Activated CD8-positive, alpha-beta T cell treated with anti-CD3 and anti-CD28 coated beads, Interleukin-2, amount 10 ng/mL, durations not matched to agents 7 days and 5 days (primary cell): ENCODE results near the gene CRHR2. TPM values are rescaled to one million over a fixed set of nuclear protein-coding genes. Genes with fewer than 3 reads are reported as not detected.
"Not testable (repeated sequence)": the region's sequence is repeated elsewhere in the genome, so short reads cannot be mapped to it uniquely, and the experiment has no call there.

ENCODE experiments used
- ATAC-seq: fragments of 150-1000 bp; cut with Tn5 transposase; one replicate; pipeline ENCODE4 v1.10.0; 2021; ENCODE audit warnings: moderate library complexity
- CTCF ChIA-PET: fragments of 350-600 bp; sonication (Branson Sonifier 250); formaldehyde crosslinking; loops from one replicate; lab custom pipeline; 2021; ENCODE audit warnings: antibody characterized with exemption; lab: Charles Lee
- POLR2A ChIA-PET: fragments of 350-600 bp; sonication (Branson Sonifier 250); formaldehyde crosslinking; loops from one replicate; lab custom pipeline; 2021; ENCODE audit warnings: antibody characterized with exemption; lab: Charles Lee
- DNase-seq: peaks from one replicate; pipeline ENCODE4 v3.0.0-alpha.2; 2020
- H3K27ac Mint-ChIP-seq: one replicate; pipeline ENCODE4 v1.8.0; 2021; ENCODE audit warnings: mild to moderate bottlenecking, mixed read lengths
- H3K27me3 Mint-ChIP-seq: one replicate; pipeline ENCODE4 v1.8.0; 2021; ENCODE audit warnings: low read depth, mixed read lengths
- H3K36me3 Mint-ChIP-seq: one replicate; pipeline ENCODE4 v1.8.0; 2021; ENCODE audit warnings: low read depth, mixed read lengths
- H3K4me1 Mint-ChIP-seq: one replicate; pipeline ENCODE4 v1.8.0; 2021; ENCODE audit warnings: low read depth, mixed read lengths
- H3K4me3 Mint-ChIP-seq: one replicate; pipeline ENCODE4 v1.8.0; 2021; ENCODE audit warnings: mild to moderate bottlenecking, mixed read lengths
- H3K9me3 Mint-ChIP-seq: one replicate; pipeline ENCODE4 v1.8.0; 2022; ENCODE audit warnings: mixed read lengths; ENCODE audit not compliant: insufficient read depth
- total RNA-seq, 2 experiments: library from RNA; stranded (reverse); gene quantifications; one replicate each; pipeline ENCODE4 v1.2.3, GENCODE V29; 2021

Gene CRHR2
- total RNA-seq, 2 experiments from 2014 or later = not detected

DNA sequence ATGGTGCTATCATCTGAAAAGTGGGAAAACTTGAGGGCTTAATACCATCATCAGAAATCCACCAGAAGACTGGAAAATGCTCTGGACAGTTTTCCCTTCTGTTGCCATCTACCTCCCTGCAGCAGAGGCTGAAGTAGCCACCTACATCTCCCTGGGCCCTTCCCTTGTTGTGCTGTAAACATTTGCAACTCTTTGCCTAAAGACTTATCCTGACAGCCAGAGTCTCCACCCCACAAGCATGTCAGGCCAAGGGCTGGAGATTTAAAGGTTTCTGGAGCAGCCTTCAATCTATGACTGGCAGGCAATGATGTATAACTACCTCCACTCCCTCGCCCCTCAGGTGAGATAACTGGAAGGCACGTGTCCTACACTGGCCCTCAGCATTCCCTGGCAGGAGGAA, 39.9 kb upstream of the CRHR2 start:
- Mint-ChIP-seq H3K9me3 (peaks cover 14% of the 10 kb centered on the region), H3K36me3 (peaks cover 35% of the 10 kb centered on the region), H3K4me1 (peaks cover 29% of the 10 kb centered on the region), H3K4me3 (no peak overlapping the region), H3K27ac (no peak overlapping the region), H3K27me3 (no peaks in the 10 kb centered on the region)
- DNase-seq = no peak
- POLR2A ChIA-PET = no interaction called here
- CTCF ChIA-PET = interaction anchor here (1.3 kb wide), 1 partner anchor 18 kb away, joined by 6 read pairs; no protein-coding TSS in a partner anchor
- no peak for ATAC-seq

DNA sequence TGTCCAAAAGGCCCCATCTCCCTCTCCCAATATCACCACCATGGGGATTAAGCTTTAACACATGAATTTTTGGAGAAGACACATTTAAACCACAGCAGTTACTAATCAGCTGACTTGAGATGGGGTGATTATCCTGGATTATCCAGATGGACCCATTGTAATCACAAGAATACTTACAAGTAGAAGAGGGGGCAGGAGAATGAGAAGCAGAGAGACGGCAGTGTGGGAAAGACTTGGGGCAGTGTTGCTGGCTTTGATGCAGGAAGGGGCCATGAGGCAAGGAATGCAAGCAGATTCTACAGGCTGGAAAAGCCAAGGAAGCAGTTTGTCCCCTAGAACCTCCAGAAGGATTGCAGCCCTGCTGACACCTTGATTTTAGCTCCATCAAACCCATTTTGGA, 39.0 kb upstream of the CRHR2 start:
- ChIA-PET CTCF (interaction anchor here (0.7 kb wide), 1 partner anchor 20 kb away, joined by 3 read pairs; no protein-coding TSS in a partner anchor), POLR2A (no interaction called here)
- Mint-ChIP-seq H3K27ac (no peak overlapping the region), H3K9me3 (peaks cover 14% of the 10 kb centered on the region), H3K4me1 (peaks cover 19% of the 10 kb centered on the region), H3K36me3 (peaks cover 36% of the 10 kb centered on the region), H3K27me3 (no peaks in the 10 kb centered on the region), H3K4me3 (no peak overlapping the region)
- ATAC-seq = no peak
- no peak for DNase-seq

DNA sequence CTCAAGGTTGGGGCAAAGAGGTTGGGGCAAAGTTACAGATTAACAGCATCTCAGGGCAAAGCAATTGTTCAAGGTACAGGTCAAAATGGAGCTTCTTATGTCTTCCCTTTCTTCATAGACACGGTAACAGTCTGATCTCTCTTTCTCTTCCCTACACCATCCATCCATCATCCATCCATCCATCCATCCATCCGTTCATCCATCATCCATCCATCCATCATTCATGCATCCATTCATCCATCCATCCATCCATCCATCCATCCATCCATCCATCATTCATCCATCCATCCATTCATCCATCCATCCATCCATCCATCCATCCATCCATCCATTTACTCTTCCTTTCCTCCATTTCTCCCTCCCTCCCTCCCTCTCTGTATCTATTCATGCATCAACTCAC, 37.2 kb upstream of the CRHR2 start:
- CTCF ChIA-PET, H3K4me3 Mint-ChIP-seq, ATAC-seq, DNase-seq, H3K27ac Mint-ChIP-seq, H3K27me3 Mint-ChIP-seq, H3K4me1 Mint-ChIP-seq, POLR2A ChIA-PET: not testable (repeated sequence)
- Mint-ChIP-seq H3K36me3 (peaks cover 33% of the 10 kb centered on the region), H3K9me3 (peaks cover 14% of the 10 kb centered on the region)

DNA sequence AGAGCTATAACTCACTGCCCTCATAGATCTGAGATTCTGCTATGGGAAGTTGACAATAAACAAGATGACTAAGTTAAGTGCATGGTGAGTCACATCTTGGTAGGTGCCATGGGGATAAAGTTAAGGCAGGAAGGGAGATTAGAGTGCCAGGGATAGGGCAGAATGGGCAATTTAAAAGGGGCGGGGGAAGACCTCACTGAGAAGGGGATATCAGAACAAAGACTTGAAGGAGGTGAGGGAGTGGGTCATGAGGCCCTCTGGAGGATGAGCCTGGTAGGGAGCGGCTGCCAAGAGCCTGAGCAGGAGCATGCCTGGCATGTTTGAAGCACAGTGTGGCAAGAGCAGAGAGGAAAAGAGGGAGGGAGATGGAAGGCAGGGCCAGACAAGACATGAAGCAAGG, 34.9 kb upstream of the CRHR2 start:
- no peak overlapping the region for H3K4me3 Mint-ChIP-seq
- DNase-seq (no peak), ATAC-seq (no peak)
- H3K4me1 Mint-ChIP-seq = no peaks in the 10 kb centered on the region
- H3K27ac Mint-ChIP-seq = no peak overlapping the region
- H3K9me3 Mint-ChIP-seq = peaks cover 14% of the 10 kb centered on the region
- H3K27me3 Mint-ChIP-seq = no peaks in the 10 kb centered on the region
- ChIA-PET POLR2A (no interaction called here), CTCF (interaction anchor here (1.4 kb wide), 1 partner anchor 10 kb away, joined by 5 read pairs; no protein-coding TSS in a partner anchor)
- peaks cover 33% of the 10 kb centered on the region for H3K36me3 Mint-ChIP-seq

DNA sequence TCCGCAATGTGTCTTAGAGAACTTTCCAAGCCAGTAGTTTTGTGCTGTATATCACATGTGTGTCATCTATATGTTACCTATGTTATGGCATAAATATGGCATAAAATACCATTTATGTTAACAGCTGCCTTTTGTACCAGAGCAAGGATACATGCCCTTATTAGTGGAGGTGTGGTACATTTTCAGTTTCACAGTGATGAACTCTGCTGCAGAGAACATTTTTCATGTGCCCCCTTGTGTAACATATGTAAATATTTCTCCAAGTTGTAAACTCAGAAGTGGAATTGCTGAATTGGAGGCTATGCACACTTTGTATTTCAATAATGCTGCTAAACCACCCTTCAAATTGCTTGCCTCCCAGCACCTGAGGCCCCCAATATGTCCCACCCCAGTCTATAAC, 31.9 kb upstream of the CRHR2 start:
- Mint-ChIP-seq H3K4me1 (no peaks in the 10 kb centered on the region), H3K27me3 (no peaks in the 10 kb centered on the region), H3K9me3 (peaks cover 10% of the 10 kb centered on the region), H3K36me3 (peaks cover 20% of the 10 kb centered on the region), H3K27ac (no peak overlapping the region), H3K4me3 (no peak overlapping the region)
- ChIA-PET CTCF (no interaction called here), POLR2A (no interaction called here)
- no peak for ATAC-seq
- DNase-seq = no peak

DNA sequence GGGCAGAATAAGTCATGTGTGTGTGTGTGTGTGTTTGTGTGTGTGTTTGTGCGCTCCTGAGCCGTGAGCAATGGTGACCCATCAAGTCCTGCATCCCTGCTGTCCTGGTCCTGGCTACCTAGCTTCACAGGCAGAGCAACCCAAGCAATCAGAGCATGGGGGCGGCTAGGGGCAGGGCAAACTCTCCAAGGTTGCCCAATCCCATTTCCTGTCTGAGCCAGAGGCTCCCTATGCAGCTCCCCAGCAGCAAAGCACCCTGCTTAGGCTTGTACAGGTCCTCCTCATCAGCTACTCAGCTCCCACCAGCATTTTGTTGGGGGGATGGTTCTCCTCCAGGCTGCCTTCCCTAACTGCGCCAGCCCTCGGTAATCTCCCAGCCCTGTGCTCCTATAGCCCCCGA, 31.1 kb upstream of the CRHR2 start:
- peaks cover 13% of the 10 kb centered on the region for H3K36me3 Mint-ChIP-seq
- H3K4me3 Mint-ChIP-seq = no peak overlapping the region
- ATAC-seq = no peak
- no peak for DNase-seq
- peaks cover 7% of the 10 kb centered on the region for H3K9me3 Mint-ChIP-seq
- CTCF ChIA-PET = no interaction called here
- no peaks in the 10 kb centered on the region for H3K27me3 Mint-ChIP-seq
- POLR2A ChIA-PET = no interaction called here
- H3K4me1 Mint-ChIP-seq = no peaks in the 10 kb centered on the region
- no peak overlapping the region for H3K27ac Mint-ChIP-seq

DNA sequence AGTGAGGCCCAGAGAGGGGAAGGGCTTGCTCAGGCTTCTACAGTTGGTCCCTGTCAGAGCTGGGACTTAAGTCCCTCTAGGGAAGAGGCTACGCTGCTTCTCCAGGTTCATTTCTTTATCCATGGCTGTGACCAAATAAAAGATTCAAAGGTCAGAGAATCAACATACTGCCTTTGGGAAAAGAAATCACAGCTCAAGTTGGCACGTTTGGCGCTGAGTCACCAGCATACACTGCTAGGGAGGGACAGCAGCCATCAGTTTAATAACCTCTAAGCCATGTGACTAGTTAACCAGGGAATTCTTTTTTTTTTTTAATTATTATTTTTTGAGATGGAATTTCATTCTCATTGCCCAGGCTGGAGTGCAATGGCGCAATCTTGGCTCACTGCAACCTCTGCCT, 28.4 kb upstream of the CRHR2 start:
- no peak for ATAC-seq
- no peaks in the 10 kb centered on the region for H3K4me1 Mint-ChIP-seq
- H3K9me3 Mint-ChIP-seq = no peaks in the 10 kb centered on the region
- H3K27me3 Mint-ChIP-seq = no peaks in the 10 kb centered on the region
- no peak overlapping the region for H3K27ac Mint-ChIP-seq
- no peak for DNase-seq
- no peak overlapping the region for H3K4me3 Mint-ChIP-seq
- CTCF ChIA-PET = interaction anchor here (2.1 to 3.9 kb wide), 2 partner anchors 29 to 30 kb away, joined by 5 to 17 read pairs; no protein-coding TSS in a partner anchor
- no peaks in the 10 kb centered on the region for H3K36me3 Mint-ChIP-seq
- POLR2A ChIA-PET = no interaction called here

DNA sequence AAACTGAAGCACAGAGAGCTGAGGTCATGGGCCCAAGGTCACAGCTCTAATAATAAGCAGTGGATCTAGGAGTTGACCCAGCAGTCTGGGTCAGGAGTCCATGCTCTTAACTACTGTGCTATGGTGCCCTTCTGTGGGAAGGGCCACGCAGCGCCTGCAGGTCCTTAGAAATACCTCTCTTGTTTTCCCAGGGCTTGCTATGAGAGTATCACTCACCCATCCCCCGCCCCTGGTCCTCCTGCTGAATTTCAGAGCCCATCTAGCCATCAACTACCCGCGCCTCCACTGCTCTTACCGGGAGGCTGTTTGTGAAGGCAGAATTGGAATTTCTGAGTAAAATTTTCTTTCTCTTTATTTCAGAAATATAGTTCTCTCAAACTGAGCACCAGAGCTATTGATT, 27.3 kb upstream of the CRHR2 start:
- DNase-seq (no peak), ATAC-seq (no peak)
- H3K36me3 Mint-ChIP-seq = no peaks in the 10 kb centered on the region
- H3K27me3 Mint-ChIP-seq = no peaks in the 10 kb centered on the region
- no peak overlapping the region for H3K4me3 Mint-ChIP-seq
- no peak overlapping the region for H3K27ac Mint-ChIP-seq
- ChIA-PET CTCF (interaction anchor here (0.8 to 3.9 kb wide), 4 partner anchors 28 to 78 kb away, joined by 3 to 17 read pairs (median 4); no protein-coding TSS in a partner anchor), POLR2A (interaction anchor here (1.3 kb wide), 1 partner anchor 14 kb away, joined by 3 read pairs; no protein-coding TSS in a partner anchor)
- no peaks in the 10 kb centered on the region for H3K9me3 Mint-ChIP-seq
- H3K4me1 Mint-ChIP-seq = no peaks in the 10 kb centered on the region

DNA sequence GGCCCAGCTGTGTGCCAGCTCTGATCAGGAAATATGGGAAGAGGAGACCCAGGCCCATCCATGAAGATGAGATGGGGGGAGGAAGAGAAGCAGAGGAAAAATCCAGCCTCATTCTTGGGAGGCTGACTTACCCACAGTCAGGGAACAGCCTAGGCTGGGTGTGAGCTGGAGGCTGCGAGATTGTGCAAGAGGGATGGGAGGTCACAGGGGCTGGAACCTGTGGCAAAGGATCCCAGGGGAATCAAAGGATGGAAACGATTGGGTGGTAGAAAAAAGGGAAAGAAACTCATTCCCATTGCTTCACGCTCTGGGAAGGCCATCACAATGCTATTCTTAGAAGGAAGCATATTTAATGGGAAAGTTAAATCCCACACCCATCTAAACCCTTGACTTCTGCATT, 26.7 kb upstream of the CRHR2 start:
- ChIA-PET CTCF (interaction anchor here (0.9 to 3.9 kb wide), 4 partner anchors 11 to 31 kb away, joined by 3 to 17 read pairs (median 4); partner anchors contain the start of gene CRHR2), POLR2A (interaction anchor here (1.3 kb wide), 1 partner anchor 14 kb away, joined by 3 read pairs; no protein-coding TSS in a partner anchor)
- ATAC-seq = no peak
- H3K27me3 Mint-ChIP-seq = no peaks in the 10 kb centered on the region
- no peak for DNase-seq
- no peak overlapping the region for H3K4me3 Mint-ChIP-seq
- H3K27ac Mint-ChIP-seq = no peak overlapping the region
- no peaks in the 10 kb centered on the region for H3K36me3 Mint-ChIP-seq
- H3K9me3 Mint-ChIP-seq = no peaks in the 10 kb centered on the region
- no peaks in the 10 kb centered on the region for H3K4me1 Mint-ChIP-seq

DNA sequence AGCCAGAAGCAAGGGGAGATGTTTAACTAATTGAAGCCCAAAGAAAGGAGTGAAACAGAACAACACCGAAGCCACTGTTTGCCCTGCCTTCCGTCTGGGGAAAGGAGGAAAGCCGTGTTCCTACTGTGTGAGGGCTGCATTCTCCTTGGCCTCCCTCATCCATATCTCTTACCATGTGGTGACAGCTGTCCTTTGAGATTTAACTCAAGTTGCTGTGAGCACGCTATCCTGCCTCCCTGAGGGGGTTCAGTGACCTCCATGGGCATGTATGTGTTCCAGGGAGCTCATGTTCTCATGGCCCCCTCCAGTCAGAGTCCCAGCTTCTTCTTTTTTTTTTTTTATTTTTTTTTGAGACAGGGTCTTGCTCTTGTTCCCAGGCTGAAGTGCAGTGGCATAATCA, 26.2 kb upstream of the CRHR2 start:
- DNase-seq (no peak), ATAC-seq (no peak)
- no peaks in the 10 kb centered on the region for H3K4me1 Mint-ChIP-seq
- no peaks in the 10 kb centered on the region for H3K36me3 Mint-ChIP-seq
- H3K4me3 Mint-ChIP-seq = no peak overlapping the region
- H3K9me3 Mint-ChIP-seq = no peaks in the 10 kb centered on the region
- ChIA-PET CTCF (interaction anchor here (0.9 to 3.9 kb wide), 3 partner anchors 11 to 31 kb away, joined by 3 to 17 read pairs (median 4); partner anchors contain the start of gene CRHR2), POLR2A (no interaction called here)
- H3K27me3 Mint-ChIP-seq = no peaks in the 10 kb centered on the region
- no peak overlapping the region for H3K27ac Mint-ChIP-seq

DNA sequence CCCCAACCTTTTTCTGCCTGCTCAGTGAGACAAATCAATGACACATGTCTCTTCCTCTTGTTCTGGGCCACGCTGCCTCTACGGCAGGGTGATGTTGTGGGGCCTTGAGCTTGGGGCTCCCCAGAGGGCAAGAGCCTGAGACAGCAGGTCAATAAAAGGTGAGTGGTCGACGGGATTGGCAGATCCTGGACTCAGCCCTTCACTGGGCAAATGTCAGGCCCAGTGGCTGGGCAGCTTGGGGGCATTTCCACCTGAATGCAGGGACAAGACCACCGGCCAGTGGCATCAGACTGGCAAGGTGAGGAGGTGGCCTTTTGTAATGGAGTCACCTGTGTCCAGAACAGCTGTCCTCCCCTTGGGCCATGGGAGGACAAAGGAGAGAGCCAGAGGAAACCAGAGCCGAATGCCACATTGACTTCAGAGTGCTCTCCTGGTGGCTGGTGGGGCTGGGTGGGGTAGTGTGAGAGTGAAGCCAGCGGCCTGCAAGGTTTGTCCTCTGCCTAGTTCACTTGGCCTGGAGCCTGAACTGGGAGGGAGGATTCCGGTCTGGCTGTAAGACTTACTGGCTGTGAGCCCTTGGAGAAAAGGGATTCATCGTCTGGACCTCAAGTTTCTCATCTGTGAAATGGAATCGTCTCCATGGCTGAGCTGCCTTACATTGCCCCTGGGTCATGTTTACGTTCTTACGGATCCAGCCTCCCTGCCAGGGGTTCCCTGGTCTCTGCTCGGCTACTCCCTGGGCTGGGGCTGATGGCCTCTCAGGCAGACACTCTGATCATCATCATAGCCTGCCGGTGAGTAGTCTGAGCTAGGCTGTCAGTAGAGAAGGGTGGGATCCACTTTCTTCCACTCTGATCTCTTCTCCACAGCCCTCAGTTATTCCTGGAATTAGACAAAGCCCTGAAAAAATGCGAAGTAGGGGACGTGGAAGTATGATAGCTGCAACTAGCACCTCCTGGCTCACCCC, 25.4 kb upstream of the CRHR2 start:
- POLR2A ChIA-PET = no interaction called here

DNA sequence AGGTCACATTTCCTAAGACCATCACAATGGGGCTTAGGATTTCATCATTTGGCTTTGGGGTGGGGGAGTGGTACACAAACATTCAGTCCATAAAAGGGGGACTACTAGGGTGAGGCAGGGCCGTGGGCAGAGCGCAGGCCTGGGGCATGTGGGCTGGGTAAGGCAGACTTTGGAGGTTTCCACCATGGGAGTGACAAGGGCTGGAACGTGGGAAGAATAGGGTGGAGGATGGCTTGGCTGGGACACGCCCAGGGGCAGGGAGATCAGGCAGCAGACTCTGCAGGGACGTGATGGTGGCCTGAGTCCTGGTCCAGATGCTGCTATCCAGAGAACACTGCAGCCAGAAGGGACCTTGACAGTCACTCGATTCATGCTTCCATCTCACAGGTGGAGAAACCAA, 24.7 kb upstream of the CRHR2 start:
- Mint-ChIP-seq H3K27me3 (no peaks in the 10 kb centered on the region), H3K9me3 (no peaks in the 10 kb centered on the region), H3K4me1 (no peaks in the 10 kb centered on the region), H3K4me3 (no peak overlapping the region), H3K36me3 (no peaks in the 10 kb centered on the region), H3K27ac (no peak overlapping the region)
- ATAC-seq (no peak), DNase-seq (no peak)
- ChIA-PET CTCF (interaction anchor here (3.9 kb wide), 1 partner anchor 33 kb away, joined by 17 read pairs; no protein-coding TSS in a partner anchor), POLR2A (no interaction called here)

More for the DNA sequence above, 25.4 kb upstream of the CRHR2 start:
- DNase-seq (no peak), ATAC-seq (no peak)
- no peak overlapping the region for H3K27ac Mint-ChIP-seq
- no peaks in the 10 kb centered on the region for H3K9me3 Mint-ChIP-seq
- no peaks in the 10 kb centered on the region for H3K4me1 Mint-ChIP-seq
- CTCF ChIA-PET = interaction anchor here (0.9 to 3.9 kb wide), 3 partner anchors 10 to 32 kb away, joined by 3 to 17 read pairs (median 4); partner anchors contain the start of gene CRHR2
- H3K36me3 Mint-ChIP-seq = no peaks in the 10 kb centered on the region
- no peaks in the 10 kb centered on the region for H3K27me3 Mint-ChIP-seq
- H3K4me3 Mint-ChIP-seq = no peak overlapping the region
